ENCODE measurements around the gene PDP2. TPM values are rescaled to one million over a fixed set of nuclear protein-coding genes. Genes with fewer than 3 reads are reported as not detected.
A peak's percentile ranks its signal among the peaks of the same experiment; 100 is the strongest.

The PDP2 gene
- polyA plus RNA-seq, 1 donor from 2014 or later, result 4.2 TPM

DNA sequence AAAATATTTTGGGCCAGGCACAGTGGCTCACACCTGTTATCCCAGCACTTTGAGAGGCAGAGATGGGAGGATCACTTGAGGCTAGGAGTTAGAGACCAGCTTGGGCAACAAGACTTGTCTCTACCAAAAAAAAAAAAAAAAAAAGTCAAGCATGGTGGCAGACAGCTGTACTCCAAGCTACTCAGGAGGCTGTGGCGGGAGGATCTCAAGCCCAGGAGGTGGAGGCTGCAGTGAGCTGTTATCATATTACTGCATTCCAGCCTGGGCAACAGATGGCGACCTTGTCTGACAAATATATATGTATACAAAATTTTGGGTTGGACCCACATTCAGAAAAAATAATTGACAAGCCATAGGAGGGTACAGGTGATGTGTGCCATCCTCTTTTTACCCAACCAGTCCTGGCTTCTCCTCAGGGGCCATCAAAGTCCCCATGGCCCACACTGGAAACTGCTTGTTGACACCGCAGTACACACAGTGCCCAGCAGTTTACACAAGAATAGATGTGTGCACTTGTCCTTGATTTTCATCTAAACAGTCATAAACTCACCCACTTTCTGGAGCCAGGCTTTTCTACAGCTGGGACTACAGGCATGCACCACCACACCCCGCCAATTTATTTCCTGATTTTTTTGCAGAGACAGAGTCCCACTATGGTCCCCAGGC is 56.7 kb downstream of the PDP2 start:
- H3K4me2 ChIP-seq (ENCODE audit: low read length), result no peak overlapping the region
- H3K9me3 ChIP-seq (ENCODE audit: low read length), result no peaks in the 10 kb centered on the region
- peak overlapping the region; percentile 99 for H3K4me3 ChIP-seq (ENCODE audit: low read length)
- no peak overlapping the region for H2AFZ ChIP-seq (ENCODE audit: low read depth, low read length)
- H3K27me3 ChIP-seq (ENCODE audit: insufficient read depth, low read depth, low read length), result no peaks in the 10 kb centered on the region
- peaks cover 5% of the 10 kb centered on the region for H4K20me1 ChIP-seq (ENCODE audit: insufficient read depth)
- no peak overlapping the region for H3K27ac ChIP-seq (ENCODE audit: low read length)
- H3K9ac ChIP-seq (ENCODE audit: low read length), result no peak overlapping the region
- H3K79me2 ChIP-seq (replicated peaks; ENCODE audit: insufficient read depth, low read length), result peaks cover 10% of the 10 kb centered on the region
- no peaks in the 10 kb centered on the region for H3K36me3 ChIP-seq (ENCODE audit: insufficient read depth, low read length)
- no peaks in the 10 kb centered on the region for H3F3A ChIP-seq (ENCODE audit: insufficient read depth, low read length, poor library complexity, severe bottlenecking)
- H3K9me2 ChIP-seq (ENCODE audit: insufficient read depth, low read length), result no peaks in the 10 kb centered on the region
- TF ChIP-seq EP300 (conservative IDR thresholded peaks at IDR 0.05; ENCODE audit: poor library complexity, severe bottlenecking) (no peak), SMC3 (conservative IDR thresholded peaks at IDR 0.05; ENCODE audit: poor library complexity) (no peak), TAF1 (IDR thresholded peaks at IDR 0.05; ENCODE audit: low read depth) (no peak), RAD21 (conservative IDR thresholded peaks at IDR 0.05) (no peak), MXI1 (conservative IDR thresholded peaks at IDR 0.05; ENCODE audit: poor library complexity, severe bottlenecking) (no peak), EZH2 (IDR thresholded peaks at IDR 0.05; ENCODE audit: borderline replicate concordance, insufficient read depth, low read length, poor library complexity, severe bottlenecking) (no peak), POLR2AphosphoS5 (IDR thresholded peaks at IDR 0.05) (no peak)
- TF ChIP-seq, protein P1, sequence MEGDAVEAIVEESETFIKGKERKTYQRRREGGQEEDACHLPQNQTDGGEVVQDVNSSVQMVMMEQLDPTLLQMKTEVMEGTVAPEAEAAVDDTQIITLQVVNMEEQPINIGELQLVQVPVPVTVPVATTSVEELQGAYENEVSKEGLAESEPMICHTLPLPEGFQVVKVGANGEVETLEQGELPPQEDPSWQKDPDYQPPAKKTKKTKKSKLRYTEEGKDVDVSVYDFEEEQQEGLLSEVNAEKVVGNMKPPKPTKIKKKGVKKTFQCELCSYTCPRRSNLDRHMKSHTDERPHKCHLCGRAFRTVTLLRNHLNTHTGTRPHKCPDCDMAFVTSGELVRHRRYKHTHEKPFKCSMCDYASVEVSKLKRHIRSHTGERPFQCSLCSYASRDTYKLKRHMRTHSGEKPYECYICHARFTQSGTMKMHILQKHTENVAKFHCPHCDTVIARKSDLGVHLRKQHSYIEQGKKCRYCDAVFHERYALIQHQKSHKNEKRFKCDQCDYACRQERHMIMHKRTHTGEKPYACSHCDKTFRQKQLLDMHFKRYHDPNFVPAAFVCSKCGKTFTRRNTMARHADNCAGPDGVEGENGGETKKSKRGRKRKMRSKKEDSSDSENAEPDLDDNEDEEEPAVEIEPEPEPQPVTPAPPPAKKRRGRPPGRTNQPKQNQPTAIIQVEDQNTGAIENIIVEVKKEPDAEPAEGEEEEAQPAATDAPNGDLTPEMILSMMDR (IDR thresholded peaks at IDR 0.05; ENCODE audit: poor library complexity, severe bottlenecking), result no peak
- TF ChIP-seq, protein P2, sequence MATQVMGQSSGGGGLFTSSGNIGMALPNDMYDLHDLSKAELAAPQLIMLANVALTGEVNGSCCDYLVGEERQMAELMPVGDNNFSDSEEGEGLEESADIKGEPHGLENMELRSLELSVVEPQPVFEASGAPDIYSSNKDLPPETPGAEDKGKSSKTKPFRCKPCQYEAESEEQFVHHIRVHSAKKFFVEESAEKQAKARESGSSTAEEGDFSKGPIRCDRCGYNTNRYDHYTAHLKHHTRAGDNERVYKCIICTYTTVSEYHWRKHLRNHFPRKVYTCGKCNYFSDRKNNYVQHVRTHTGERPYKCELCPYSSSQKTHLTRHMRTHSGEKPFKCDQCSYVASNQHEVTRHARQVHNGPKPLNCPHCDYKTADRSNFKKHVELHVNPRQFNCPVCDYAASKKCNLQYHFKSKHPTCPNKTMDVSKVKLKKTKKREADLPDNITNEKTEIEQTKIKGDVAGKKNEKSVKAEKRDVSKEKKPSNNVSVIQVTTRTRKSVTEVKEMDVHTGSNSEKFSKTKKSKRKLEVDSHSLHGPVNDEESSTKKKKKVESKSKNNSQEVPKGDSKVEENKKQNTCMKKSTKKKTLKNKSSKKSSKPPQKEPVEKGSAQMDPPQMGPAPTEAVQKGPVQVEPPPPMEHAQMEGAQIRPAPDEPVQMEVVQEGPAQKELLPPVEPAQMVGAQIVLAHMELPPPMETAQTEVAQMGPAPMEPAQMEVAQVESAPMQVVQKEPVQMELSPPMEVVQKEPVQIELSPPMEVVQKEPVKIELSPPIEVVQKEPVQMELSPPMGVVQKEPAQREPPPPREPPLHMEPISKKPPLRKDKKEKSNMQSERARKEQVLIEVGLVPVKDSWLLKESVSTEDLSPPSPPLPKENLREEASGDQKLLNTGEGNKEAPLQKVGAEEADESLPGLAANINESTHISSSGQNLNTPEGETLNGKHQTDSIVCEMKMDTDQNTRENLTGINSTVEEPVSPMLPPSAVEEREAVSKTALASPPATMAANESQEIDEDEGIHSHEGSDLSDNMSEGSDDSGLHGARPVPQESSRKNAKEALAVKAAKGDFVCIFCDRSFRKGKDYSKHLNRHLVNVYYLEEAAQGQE (IDR thresholded peaks at IDR 0.05; ENCODE audit: borderline replicate concordance), result no peak

DNA sequence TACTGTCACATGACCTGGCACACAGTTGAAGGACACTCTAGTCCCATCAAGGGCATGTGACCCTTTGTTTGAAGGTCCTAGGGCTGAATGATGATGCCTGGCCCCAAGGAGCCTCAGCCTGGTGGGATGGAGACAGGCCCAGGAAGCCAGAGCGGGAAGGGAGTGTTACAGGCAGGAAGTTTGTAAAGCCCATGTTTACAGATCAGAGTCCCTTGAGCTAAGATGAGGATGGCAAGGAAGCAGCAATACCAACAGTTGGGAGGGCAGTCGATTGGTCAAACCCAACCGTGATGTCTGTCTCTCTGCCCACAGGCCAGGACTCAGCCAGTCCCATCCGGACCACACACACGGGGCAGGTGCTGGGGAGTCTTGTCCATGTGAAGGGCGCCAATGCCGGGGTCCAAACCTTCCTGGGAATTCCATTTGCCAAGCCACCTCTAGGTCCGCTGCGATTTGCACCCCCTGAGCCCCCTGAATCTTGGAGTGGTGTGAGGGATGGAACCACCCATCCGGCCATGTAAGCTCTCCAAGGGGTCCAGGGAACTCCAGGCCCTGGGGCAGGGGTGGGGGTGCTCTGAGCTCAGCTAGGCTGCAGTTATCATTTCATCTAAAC is 57.5 kb downstream of the PDP2 start:
- Histone ChIP-seq H3K9me2 (ENCODE audit: insufficient read depth, low read length) (no peaks in the 10 kb centered on the region), H3K27ac (ENCODE audit: low read length) (no peak overlapping the region), H3K36me3 (ENCODE audit: insufficient read depth, low read length) (no peaks in the 10 kb centered on the region), H4K20me1 (ENCODE audit: insufficient read depth) (peaks cover 5% of the 10 kb centered on the region), H3F3A (ENCODE audit: insufficient read depth, low read length, poor library complexity, severe bottlenecking) (no peaks in the 10 kb centered on the region), H3K9me3 (ENCODE audit: low read length) (no peaks in the 10 kb centered on the region), H2AFZ (ENCODE audit: low read depth, low read length) (no peak overlapping the region), H3K4me2 (ENCODE audit: low read length) (no peak overlapping the region), H3K4me3 (ENCODE audit: low read length) (peak overlapping the region; percentile 5), H3K27me3 (ENCODE audit: insufficient read depth, low read depth, low read length) (no peaks in the 10 kb centered on the region), H3K9ac (ENCODE audit: low read length) (no peak overlapping the region), H3K79me2 (replicated peaks; ENCODE audit: insufficient read depth, low read length) (peaks cover 10% of the 10 kb centered on the region)
- TF ChIP-seq SMC3 (conservative IDR thresholded peaks at IDR 0.05; ENCODE audit: poor library complexity), result no peak
- no peak for TF ChIP-seq POLR2AphosphoS5 (IDR thresholded peaks at IDR 0.05)
- TF ChIP-seq RAD21 (conservative IDR thresholded peaks at IDR 0.05), result no peak
- TF ChIP-seq MXI1 (conservative IDR thresholded peaks at IDR 0.05; ENCODE audit: poor library complexity, severe bottlenecking), result no peak
- TF ChIP-seq, protein P2 (IDR thresholded peaks at IDR 0.05; ENCODE audit: borderline replicate concordance), result no peak
- no peak for TF ChIP-seq TAF1 (IDR thresholded peaks at IDR 0.05; ENCODE audit: low read depth)
- TF ChIP-seq EZH2 (IDR thresholded peaks at IDR 0.05; ENCODE audit: borderline replicate concordance, insufficient read depth, low read length, poor library complexity, severe bottlenecking), result no peak
- TF ChIP-seq, protein P1 (IDR thresholded peaks at IDR 0.05; ENCODE audit: poor library complexity, severe bottlenecking), result no peak
- no peak for TF ChIP-seq EP300 (conservative IDR thresholded peaks at IDR 0.05; ENCODE audit: poor library complexity, severe bottlenecking)
